Measurements from ENCODE around the gene DHX16.
A peak's percentile ranks its signal among the peaks of the same experiment; 100 is the strongest.

Gene DHX16

GRCh38 chr6:30691208-30691847 is 18.5 kb upstream of the DHX16 start:
- DNase-seq: no peak

GRCh38 chr6:30690403-30691207 is 17.8 kb upstream of the DHX16 start, which contains the start of gene NRM:
NRM (minus strand) TSS chr6:30690984; CDS start chr6:30690974, 10 bp downstream.
- peak in 5 of 6 experiments; percentile 52 to 65 (median 60) for DNase-seq

GRCh38 chr6:30689985-30690384 is 17.2 kb upstream of the DHX16 start:
- DNase-seq: no peak

- DNase-seq: no peak
Measured at GRCh38 chr6:30689022-30689865, 16.4 kb upstream of the DHX16 start.

GRCh38 chr6:30688569-30688968 is 15.8 kb upstream of the DHX16 start:
- DNase-seq: no peak

- DNase-seq: no peak
Measured at GRCh38 chr6:30687659-30688431, 15.0 kb upstream of the DHX16 start.

GRCh38 chr6:30686908-30687658 is 14.3 kb upstream of the DHX16 start:
- DNase-seq: peak; percentile 46 to 80 (median 63)

- DNase-seq: peak; percentile 55 to 83 (median 73)
Measured at GRCh38 chr6:30686009-30686907, 13.5 kb upstream of the DHX16 start, which contains the start of gene PPP1R18. PPP1R18 (minus strand) TSS chr6:30686645; CDS start chr6:30686018, 627 bp downstream.

GRCh38 chr6:30685157-30686008 is 12.6 kb upstream of the DHX16 start:
- DNase-seq: no peak

GRCh38 chr6:30684386-30685156 is 11.8 kb upstream of the DHX16 start:
- peak in 5 of 6 experiments; percentile 17 to 51 (median 31) for DNase-seq

- DNase-seq: no peak
Measured at GRCh38 chr6:30683980-30684338, 11.2 kb upstream of the DHX16 start.

- no peak for DNase-seq
Measured at GRCh38 chr6:30683183-30683979, 10.6 kb upstream of the DHX16 start.

GRCh38 chr6:30682143-30683117 is 9.6 kb upstream of the DHX16 start:
- peak; percentile 75 to 90 (median 85) for DNase-seq

GRCh38 chr6:30681766-30682142 is 8.9 kb upstream of the DHX16 start:
- DNase-seq: no peak

- DNase-seq: no peak
Measured at GRCh38 chr6:30679765-30680535, 7.1 kb upstream of the DHX16 start.

Measured in stimulated activated naive CD4-positive, alpha-beta T cell (primary cell).